GM19025 (cell line): ENCODE measurements around the gene PRF1.

ENCODE experiments used
- ATAC-seq: cut with Tn5 transposase; IDR thresholded peaks from one replicate; pipeline ENCODE4 v1.9.1; 2021; ENCODE audit warnings: mild to moderate bottlenecking, low read depth, moderate library complexity; ENCODE audit not compliant: unreplicated experiment

The PRF1 gene

GRCh38 chr10:70596110-70596798, 6.3 kb downstream of the PRF1 start:
- no peak for ATAC-seq

GRCh38 chr10:70595566-70596016, 7.0 kb downstream of the PRF1 start:
- ATAC-seq, result no peak

GRCh38 chr10:70594161-70594560, 8.4 kb downstream of the PRF1 start:
- no peak for ATAC-seq

- ATAC-seq, result no peak
Observed at GRCh38 chr10:70593513-70593890, 9.0 kb downstream of the PRF1 start.

GRCh38 chr10:70592746-70593512, 9.6 kb downstream of the PRF1 start:
- ATAC-seq, result no peak

GRCh38 chr10:70592186-70592735, 10.3 kb downstream of the PRF1 start:
- ATAC-seq, result no peak

- ATAC-seq, result no peak
Observed at GRCh38 chr10:70590655-70591416, 11.7 kb downstream of the PRF1 start.

GRCh38 chr10:70589762-70590654, 12.5 kb downstream of the PRF1 start:
- no peak for ATAC-seq

GRCh38 chr10:70588859-70589570, 13.5 kb downstream of the PRF1 start:
- no peak for ATAC-seq

GRCh38 chr10:70588255-70588654, 14.3 kb downstream of the PRF1 start:
- ATAC-seq, result no peak

- ATAC-seq, result no peak
Observed at GRCh38 chr10:70587045-70587658, 15.4 kb downstream of the PRF1 start.

GRCh38 chr10:70586348-70586930, 16.1 kb downstream of the PRF1 start:
- ATAC-seq, result no peak

GRCh38 chr10:70585578-70586169, 16.9 kb downstream of the PRF1 start:
- ATAC-seq, result no peak

- no peak for ATAC-seq
Observed at GRCh38 chr10:70584909-70585544, 17.5 kb downstream of the PRF1 start.

GRCh38 chr10:70584366-70584765, 18.2 kb downstream of the PRF1 start:
- no peak for ATAC-seq

GRCh38 chr10:70583669-70584037, 18.9 kb downstream of the PRF1 start:
- ATAC-seq, result no peak

GRCh38 chr10:70582793-70583668, 19.5 kb downstream of the PRF1 start:
- no peak for ATAC-seq
